SJCRH30 (cell line): ENCODE results near the gene HSD17B14. TPM values are rescaled to one million over a fixed set of nuclear protein-coding genes. Genes with fewer than 3 reads are reported as not detected.
"Not testable (repeated sequence)": the region's sequence is repeated elsewhere in the genome, so short reads cannot be mapped to it uniquely, and the experiment has no call there.

ENCODE experiments used
- DNase-seq, 2 experiments: peaks; one replicate each; pipeline ENCODE4 v3.0.0-alpha.2; 2015 to 2020
- H3K27ac ChIP-seq: fragments of 250-450 bp; sonication (Bioruptor Pico); 2 replicates; pipeline ENCODE4 v1.5.1; 2020; ENCODE audit warnings: mild to moderate bottlenecking, moderate library complexity
- H3K27me3 ChIP-seq: fragments of 250-450 bp; sonication (Bioruptor Pico); 2 replicates; pipeline ENCODE4 v1.5.1; 2020; ENCODE audit warnings: mild to moderate bottlenecking, moderate library complexity
- H3K36me3 ChIP-seq: fragments of 250-450 bp; sonication (Bioruptor Pico); 2 replicates; pipeline ENCODE4 v1.5.1; 2020; ENCODE audit warnings: mild to moderate bottlenecking, moderate library complexity
- H3K4me1 ChIP-seq: fragments of 250-450 bp; sonication (Bioruptor Pico); 2 replicates; pipeline ENCODE4 v1.5.1; 2020; ENCODE audit warnings: mild to moderate bottlenecking, moderate library complexity
- H3K4me3 ChIP-seq: fragments of 250-450 bp; sonication (Bioruptor Pico); 2 replicates; pipeline ENCODE4 v1.5.1; 2020; ENCODE audit warnings: mild to moderate bottlenecking, moderate library complexity
- H3K9me3 ChIP-seq: fragments of 250-450 bp; sonication (Bioruptor Pico); replicated peaks from 2 replicates; pipeline ENCODE4 v1.5.1; 2020; ENCODE audit warnings: mild to moderate bottlenecking, moderate library complexity
- total RNA-seq: library from RNA; depleted of rRNA; stranded (reverse); fragments of >200 nt; shearing (Covaris generic); gene quantifications from 2 replicates; pipeline ENCODE4 v1.2.3, GENCODE V29; 2014; rRNA removed

HSD17B14 gene
- total RNA-seq, result not detected in 2 replicates

DNA sequence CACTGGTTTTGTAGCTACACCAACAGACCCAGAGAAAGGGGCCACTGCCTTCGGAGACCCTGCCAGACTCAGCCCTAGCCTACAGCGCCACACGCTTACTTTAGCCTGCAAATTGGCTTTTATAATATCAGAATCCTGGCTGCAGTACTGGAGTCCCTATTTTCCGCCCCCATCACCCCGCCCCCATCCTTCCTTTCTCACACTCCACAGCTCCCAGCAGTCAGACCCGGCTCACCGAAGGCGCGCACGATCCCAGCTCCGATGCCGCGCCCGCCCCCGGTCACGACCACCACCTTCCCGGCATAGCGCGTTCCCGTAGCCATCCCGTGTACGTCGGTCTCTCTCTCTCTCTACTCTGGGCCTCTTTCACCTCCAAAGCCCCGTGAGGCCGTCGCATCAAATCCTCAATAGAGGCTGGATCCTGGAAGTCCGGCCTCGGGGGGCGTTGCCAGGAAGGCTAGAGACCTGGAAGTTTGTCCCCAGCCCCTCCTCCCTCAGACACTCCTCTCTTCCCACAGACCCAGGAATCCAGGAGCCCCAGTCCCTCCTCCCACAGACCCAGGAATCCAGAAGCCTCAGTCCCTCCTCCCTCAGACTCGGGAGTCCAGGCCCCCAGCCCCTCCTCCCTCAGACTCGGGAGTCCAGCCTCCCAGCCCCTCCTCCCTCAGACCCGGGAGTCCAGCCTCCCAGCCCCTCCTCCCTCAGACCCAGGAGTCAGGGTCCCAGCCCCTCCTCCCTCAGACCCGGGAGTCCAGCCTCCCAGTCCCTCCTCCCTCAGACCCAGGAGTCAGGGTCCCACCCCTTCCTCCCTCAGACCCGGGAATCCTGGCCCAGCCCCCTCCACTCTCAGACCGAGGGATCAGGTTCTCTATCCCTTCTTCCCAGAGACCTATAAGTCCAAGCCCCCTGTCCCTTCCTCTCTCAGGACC is at the start of gene HSD17B14:
Gene HSD17B14, minus strand, starts transcription at position 403 of the 929 bp plus-strand sequence. Its CDS starts 80 bp downstream, at position 323.
- Histone ChIP-seq H3K27me3 (no peaks in the 10 kb centered on the region), H3K36me3 (no peaks in the 10 kb centered on the region), H3K4me1 (no peaks in the 10 kb centered on the region), H3K4me3 (no peak within 1 kb of the TSS), H3K9me3 (no peaks in the 10 kb centered on the region), H3K27ac (no peak within 1 kb of the TSS)
- no peak for DNase-seq

DNA sequence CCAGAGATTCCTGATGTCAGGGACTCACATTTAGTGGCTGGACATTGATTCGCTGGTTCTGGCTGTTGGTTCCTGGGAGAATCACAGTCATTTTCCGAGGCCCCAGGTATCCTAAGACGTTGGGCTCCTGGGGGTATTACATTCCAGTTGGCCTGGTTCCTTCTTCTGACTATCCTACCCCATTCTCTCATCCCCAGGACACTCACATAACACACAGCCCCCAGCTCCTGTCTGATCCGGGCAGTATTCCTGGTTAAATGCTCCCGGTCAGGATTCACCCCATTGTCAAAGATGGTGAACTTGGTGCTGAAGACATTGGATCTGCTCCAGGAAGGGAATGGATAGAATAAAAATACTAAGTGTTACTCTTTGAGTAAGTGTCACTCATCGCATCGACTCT is 47.4 kb upstream of the HSD17B14 start:
- no peaks in the 10 kb centered on the region for H3K4me1 ChIP-seq
- no peaks in the 10 kb centered on the region; the same call in 1 of the 2 replicates for H3K9me3 ChIP-seq
- no peak for DNase-seq

DNA sequence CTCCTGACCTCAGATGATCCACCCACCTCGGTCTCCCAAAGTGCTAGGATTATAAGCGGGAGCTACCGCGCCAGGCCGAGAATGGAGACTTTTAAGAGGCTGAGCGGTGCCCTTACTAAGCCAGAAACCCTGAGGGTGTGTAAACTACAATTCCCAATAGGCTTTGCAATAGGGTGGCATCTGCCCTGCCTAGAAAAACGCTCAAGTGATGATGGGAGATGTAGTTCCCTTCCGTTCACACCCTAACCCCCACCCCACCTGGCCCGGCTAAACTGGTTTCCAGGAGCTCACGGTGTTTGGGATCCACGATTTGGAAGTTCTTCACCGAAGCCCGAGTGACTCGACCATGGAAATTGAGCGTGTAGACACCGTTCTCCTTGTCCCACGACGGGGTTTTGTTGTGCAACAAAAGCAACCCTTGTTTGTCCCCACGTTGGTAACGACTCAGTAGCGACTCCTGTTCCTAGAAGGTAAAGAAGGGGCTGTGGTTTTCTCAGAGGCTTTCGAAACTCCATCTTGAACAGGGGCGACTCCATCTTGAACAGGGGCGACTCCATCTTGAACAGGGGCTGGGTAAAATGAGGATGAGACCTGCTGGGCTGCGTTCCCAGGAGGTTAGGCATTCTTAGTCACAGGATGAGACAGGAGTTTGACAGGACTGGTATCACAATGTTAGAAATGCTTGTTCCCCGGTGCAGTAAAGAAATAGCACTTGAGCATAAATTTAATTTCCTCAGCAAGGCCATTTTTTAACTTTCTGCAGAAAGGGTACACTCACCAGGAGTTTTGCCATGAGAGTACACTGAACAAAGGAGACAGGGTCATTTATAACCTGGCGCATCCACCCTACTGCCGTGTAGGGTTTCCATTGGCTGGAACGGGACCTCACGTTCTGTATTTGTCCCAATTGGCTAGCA is 45.7 kb upstream of the HSD17B14 start:
- peak in 1 of 2 experiments; percentile 47 for DNase-seq
- H3K27me3 ChIP-seq, result no peaks in the 10 kb centered on the region
- H3K36me3 ChIP-seq, result no peaks in the 10 kb centered on the region
- H3K9me3 ChIP-seq, result no peaks in the 10 kb centered on the region; the same call in 1 of the 2 replicates
- H3K4me1 ChIP-seq, result no peaks in the 10 kb centered on the region
- no peak overlapping the region for H3K4me3 ChIP-seq
- H3K27ac ChIP-seq, result no peak overlapping the region

More for the DNA sequence above, 47.4 kb upstream of the HSD17B14 start:
- Histone ChIP-seq H3K36me3 (no peaks in the 10 kb centered on the region), H3K4me3 (no peak overlapping the region), H3K27me3 (no peaks in the 10 kb centered on the region), H3K27ac (no peak overlapping the region)

GRCh38 chr19:48879696-48880095 is 43.4 kb upstream of the HSD17B14 start:
- peaks cover 15% of the 10 kb centered on the region for H3K4me1 ChIP-seq
- not testable (repeated sequence) for H3K4me3 ChIP-seq, DNase-seq, H3K9me3 ChIP-seq, H3K27ac ChIP-seq, H3K27me3 ChIP-seq
- H3K36me3 ChIP-seq, result peaks cover 14% of the 10 kb centered on the region

DNA sequence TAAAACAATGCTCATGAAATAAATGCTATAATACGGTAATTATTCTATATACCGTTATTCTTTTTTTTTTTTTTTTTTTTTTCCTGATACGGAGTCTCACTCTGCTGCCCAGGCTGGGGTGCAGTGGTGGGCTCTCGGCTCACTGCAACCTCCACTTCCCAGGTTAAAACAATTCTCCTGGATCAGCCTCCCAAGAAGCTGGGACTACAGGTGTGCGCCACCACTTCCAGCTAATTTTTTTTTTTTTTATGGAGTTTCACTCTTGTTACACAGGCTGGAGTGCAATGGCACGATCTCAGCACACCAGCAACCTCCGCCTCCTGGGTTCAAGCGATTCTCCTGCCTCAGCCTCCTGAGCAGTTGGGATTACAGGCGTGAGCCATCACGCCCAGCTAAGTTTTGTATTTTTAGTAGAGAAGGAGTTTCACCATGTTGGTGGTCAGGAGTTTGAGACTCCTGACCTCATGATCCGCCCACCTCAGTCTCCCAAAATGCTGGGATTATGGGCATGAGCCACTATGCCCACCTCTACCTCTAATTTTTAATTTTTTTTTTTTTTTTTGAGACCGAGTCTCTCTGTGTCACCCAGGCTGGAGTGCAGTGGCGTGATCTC is 42.8 kb upstream of the HSD17B14 start:
- Histone ChIP-seq H3K9me3 (no peaks in the 10 kb centered on the region; the same call in 1 of the 2 replicates), H3K27me3 (no peaks in the 10 kb centered on the region), H3K36me3 (peaks cover 17% of the 10 kb centered on the region), H3K27ac (no peak overlapping the region), H3K4me3 (no peak overlapping the region), H3K4me1 (peaks cover 20% of the 10 kb centered on the region)
- no peak for DNase-seq

- H3K36me3 ChIP-seq, result peaks cover 22% of the 10 kb centered on the region
- DNase-seq, result no peak
- H3K27ac ChIP-seq, result no peak overlapping the region
Measured at GRCh38 chr19:48878196-48879024, 42.1 kb upstream of the HSD17B14 start.

DNA sequence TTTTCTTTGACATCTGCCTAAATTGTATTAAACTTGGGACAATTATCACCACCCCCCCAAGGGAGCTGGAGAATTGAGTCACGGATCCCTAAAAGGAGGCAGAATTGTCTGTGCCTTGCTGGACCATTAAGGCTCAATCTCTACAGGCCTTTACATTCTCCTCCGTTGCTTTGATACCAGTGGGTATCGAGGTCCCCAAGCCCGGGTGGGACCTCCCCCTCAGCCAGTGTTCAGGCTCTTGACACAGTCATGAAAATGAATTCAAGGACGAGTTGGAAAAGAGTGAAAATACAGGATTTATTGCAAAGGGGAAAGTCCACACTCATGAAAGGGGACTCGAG is 41.5 kb upstream of the HSD17B14 start:
- Histone ChIP-seq H3K27ac (no peak overlapping the region), H3K36me3 (peaks cover 22% of the 10 kb centered on the region)
- no peak for DNase-seq

More at GRCh38 chr19:48878196-48879024, 42.1 kb upstream of the HSD17B14 start:
- Histone ChIP-seq H3K4me3 (no peak overlapping the region), H3K27me3 (no peaks in the 10 kb centered on the region), H3K4me1 (peaks cover 22% of the 10 kb centered on the region), H3K9me3 (no peaks in the 10 kb centered on the region; the same call in 1 of the 2 replicates)

DNA sequence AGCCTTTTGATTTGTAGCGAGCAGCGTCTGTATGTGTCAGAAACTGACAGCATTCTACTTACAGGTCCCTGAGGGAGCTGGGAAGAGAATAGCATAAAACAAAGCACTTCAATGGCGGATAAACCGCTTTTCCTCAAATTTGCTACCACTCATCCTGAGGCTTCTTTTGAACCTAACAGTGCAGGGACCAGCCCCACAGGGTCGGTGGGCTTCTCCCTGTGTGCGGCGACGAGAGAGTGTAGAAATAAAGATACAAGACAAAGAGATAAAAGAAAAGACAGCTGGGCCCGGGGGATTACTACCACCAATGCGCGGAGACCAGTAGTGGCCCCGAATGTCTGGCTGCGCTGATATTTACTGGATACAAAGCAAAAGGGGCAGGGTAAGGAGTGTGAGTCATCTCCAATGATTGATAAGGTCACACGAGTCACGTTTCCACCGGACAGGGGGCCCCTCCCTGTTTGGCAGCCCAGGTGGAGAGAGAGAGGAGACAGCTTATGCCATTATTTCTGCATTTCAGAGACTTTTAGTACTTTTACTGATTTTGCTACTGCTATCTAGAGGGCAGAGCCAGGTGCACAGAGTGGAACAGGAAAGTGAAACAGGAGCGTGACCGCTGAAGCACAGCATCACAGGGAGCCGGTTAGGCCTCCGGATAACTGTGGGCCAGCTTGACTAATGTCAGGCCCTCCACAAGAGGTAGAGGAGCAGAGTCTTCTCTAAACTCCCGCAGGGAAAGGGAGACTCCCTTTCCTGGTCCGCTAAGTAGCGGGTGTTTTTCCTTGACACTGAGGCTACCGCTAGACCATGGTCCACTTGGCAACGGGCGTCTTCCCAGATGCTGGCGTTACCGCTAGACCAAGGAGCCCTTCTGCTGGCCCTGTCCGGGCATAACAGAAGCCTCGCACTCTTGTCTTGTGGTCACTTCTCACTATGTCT is 40.0 kb upstream of the HSD17B14 start:
- H3K36me3 ChIP-seq, result peaks cover 22% of the 10 kb centered on the region
- H3K9me3 ChIP-seq, H3K27me3 ChIP-seq, H3K4me3 ChIP-seq: not testable (repeated sequence)
- DNase-seq, result peak in 1 of 2 experiments; percentile 18
- peaks cover 26% of the 10 kb centered on the region for H3K4me1 ChIP-seq
- H3K27ac ChIP-seq, result peak overlapping the region; percentile 32

More for the DNA sequence above, 41.5 kb upstream of the HSD17B14 start:
- no peaks in the 10 kb centered on the region for H3K27me3 ChIP-seq
- H3K4me3 ChIP-seq, result no peak overlapping the region
- H3K4me1 ChIP-seq, result peaks cover 26% of the 10 kb centered on the region
- H3K9me3 ChIP-seq, result no peaks in the 10 kb centered on the region; the same call in 1 of the 2 replicates

DNA sequence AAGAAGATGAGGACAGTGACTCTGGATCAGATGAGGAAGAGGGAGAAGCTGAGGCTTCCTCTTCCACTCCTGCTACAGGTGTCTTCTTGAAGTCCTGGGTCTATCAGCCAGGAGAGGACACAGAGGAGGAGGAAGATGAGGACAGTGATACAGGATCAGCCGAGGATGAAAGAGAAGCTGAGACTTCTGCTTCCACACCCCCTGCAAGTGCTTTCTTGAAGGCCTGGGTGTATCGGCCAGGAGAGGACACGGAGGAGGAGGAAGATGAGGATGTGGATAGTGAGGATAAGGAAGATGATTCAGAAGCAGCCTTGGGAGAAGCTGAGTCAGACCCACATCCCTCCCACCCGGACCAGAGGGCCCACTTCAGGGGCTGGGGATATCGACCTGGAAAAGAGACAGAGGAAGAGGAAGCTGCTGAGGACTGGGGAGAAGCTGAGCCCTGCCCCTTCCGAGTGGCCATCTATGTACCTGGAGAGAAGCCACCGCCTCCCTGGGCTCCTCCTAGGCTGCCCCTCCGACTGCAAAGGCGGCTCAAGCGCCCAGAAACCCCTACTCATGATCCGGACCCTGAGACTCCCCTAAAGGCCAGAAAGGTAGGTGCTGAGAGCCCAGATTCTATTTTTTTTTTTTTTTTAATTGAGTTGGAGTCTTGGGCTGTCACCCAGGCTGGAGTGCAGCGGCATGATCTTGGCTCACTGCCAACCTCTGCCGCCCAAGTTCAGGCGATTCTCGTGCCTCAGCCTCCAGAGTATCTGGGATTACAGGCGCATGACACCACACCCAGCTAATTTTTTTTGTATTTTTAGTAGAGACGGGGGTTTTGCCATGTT is 38.2 kb upstream of the HSD17B14 start:
- Histone ChIP-seq H3K4me1 (peaks cover 26% of the 10 kb centered on the region), H3K27me3 (no peaks in the 10 kb centered on the region), H3K4me3 (peak overlapping the region; percentile 30), H3K9me3 (no peaks in the 10 kb centered on the region), H3K27ac (peak overlapping the region; percentile 32), H3K36me3 (peaks cover 22% of the 10 kb centered on the region)
- DNase-seq, result no peak

DNA sequence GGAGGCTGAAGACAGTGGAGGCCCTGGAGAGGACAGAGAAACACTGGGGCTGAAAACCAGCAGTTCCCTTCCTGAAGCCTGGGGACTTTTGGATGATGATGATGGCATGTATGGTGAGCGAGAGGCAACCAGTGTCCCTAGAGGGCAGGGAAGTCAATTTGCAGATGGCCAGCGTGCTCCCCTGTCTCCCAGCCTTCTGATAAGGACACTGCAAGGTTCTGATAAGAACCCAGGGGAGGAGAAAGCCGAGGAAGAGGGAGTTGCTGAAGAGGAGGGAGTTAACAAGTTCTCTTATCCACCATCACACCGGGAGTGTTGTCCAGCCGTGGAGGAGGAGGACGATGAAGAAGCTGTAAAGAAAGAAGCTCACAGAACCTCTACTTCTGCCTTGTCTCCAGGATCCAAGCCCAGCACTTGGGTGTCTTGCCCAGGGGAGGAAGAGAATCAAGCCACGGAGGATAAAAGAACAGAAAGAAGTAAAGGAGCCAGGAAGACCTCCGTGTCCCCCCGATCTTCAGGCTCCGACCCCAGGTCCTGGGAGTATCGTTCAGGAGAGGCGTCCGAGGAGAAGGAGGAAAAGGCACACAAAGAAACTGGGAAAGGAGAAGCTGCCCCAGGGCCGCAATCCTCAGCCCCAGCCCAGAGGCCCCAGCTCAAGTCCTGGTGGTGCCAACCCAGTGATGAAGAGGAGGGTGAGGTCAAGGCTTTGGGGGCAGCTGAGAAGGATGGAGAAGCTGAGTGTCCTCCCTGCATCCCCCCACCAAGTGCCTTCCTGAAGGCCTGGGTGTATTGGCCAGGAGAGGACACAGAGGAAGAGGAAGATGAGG is 37.4 kb upstream of the HSD17B14 start:
- H3K27me3 ChIP-seq, result no peaks in the 10 kb centered on the region
- no peak for DNase-seq
- peaks cover 22% of the 10 kb centered on the region for H3K36me3 ChIP-seq
- peak overlapping the region; percentile 85 for H3K27ac ChIP-seq
- H3K4me3 ChIP-seq, result peak overlapping the region; percentile 81
- no peaks in the 10 kb centered on the region for H3K9me3 ChIP-seq
- peaks cover 29% of the 10 kb centered on the region for H3K4me1 ChIP-seq

- peak overlapping the region; percentile 85 for H3K27ac ChIP-seq
- DNase-seq, result peak; percentile 84 to 87
- H3K36me3 ChIP-seq, result peaks cover 22% of the 10 kb centered on the region
- H3K4me3 ChIP-seq, result peak overlapping the region; percentile 81
- H3K27me3 ChIP-seq, result no peaks in the 10 kb centered on the region
- peaks cover 32% of the 10 kb centered on the region for H3K4me1 ChIP-seq
- H3K9me3 ChIP-seq, result no peaks in the 10 kb centered on the region
Measured at GRCh38 chr19:48872884-48873475, 36.7 kb upstream of the HSD17B14 start.
